Lower leg skin (tissue), 4 donors: Measurements from ENCODE around the gene EID2. TPM values are rescaled to one million over a fixed set of nuclear protein-coding genes. Genes with fewer than 3 reads are reported as not detected.

Source experiments
- DNase-seq, 2 donors: peaks; one replicate each; pipeline ENCODE4 v3.0.0-alpha.2; 2019; ENCODE audit warnings: low spot score in 2 of 2
- H3K4me3 ChIP-seq: fragments of 200-600 bp; sonication (generic); 2 replicates; pipeline ENCODE4 v1.5.1; 2017; ENCODE audit warnings: mild to moderate bottlenecking, low read depth; ENCODE audit not compliant: poor library complexity, severe bottlenecking
- POLR2A ChIP-seq, 2 donors: fragments of 450-650 bp; IDR thresholded peaks; one replicate each; pipeline ENCODE4 v1.6.1; 2016 to 2017; ENCODE audit warnings: antibody characterized with exemption in 2 of 2, mild to moderate bottlenecking in 1 of 2, moderate library complexity in 1 of 2
- WGBS, 2 donors: methylation state at CpG; one replicate each; pipeline ENCODE4 v1.1.5; 2018; 5-methylcytosine and 5-hydroxymethylcytosine counted together
- intact Hi-C: fragments of 100-400 bp; cut with DNase I; formaldehyde crosslinking; loops from one replicate; pipeline ENCODE4 v1.15.0; 2023; ENCODE audit warnings: low total_unique reads
- total RNA-seq, 4 donors: library from RNA; depleted of rRNA; stranded (reverse); fragments of >200 nt; gene quantifications; one replicate each; pipeline ENCODE4 v1.1.0, GENCODE V29; 2016
- TF ChIP-seq, protein P1 (sequence below), 3 donors: fragments of 450-650 bp; IDR thresholded peaks; one replicate each; pipeline ENCODE4 v1.5.1; 2016; ENCODE audit warnings: antibody characterized with exemption in 3 of 3, mild to moderate bottlenecking in 3 of 3, moderate library complexity in 2 of 3

Gene EID2
- total RNA-seq, 4 donors from 2014 or later = 12.4 to 19.0 (median 14.3) TPM

DNA sequence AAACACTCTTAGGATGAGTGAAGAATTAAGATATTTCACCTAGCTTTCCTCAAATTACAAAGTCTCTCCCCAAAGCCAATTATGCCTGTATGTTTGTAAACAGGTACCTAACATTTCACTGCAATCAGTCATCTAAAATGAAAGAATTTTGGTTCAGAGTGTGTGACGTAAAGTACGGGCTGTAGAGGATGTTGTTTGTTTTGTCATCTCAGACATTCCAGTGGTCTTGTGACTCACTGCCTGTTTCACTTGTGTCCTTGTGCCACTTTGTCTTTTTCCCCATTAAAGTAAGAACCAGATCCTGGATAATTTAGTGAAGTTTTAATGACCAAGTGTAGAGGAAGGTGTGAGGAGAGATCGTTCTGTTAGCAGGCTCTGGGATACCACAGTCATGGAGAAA is 28.6 kb upstream of the EID2 start:
- no peak for TF ChIP-seq POLR2A (IDR thresholded peaks at IDR 0.05)
- TF ChIP-seq, protein P1, sequence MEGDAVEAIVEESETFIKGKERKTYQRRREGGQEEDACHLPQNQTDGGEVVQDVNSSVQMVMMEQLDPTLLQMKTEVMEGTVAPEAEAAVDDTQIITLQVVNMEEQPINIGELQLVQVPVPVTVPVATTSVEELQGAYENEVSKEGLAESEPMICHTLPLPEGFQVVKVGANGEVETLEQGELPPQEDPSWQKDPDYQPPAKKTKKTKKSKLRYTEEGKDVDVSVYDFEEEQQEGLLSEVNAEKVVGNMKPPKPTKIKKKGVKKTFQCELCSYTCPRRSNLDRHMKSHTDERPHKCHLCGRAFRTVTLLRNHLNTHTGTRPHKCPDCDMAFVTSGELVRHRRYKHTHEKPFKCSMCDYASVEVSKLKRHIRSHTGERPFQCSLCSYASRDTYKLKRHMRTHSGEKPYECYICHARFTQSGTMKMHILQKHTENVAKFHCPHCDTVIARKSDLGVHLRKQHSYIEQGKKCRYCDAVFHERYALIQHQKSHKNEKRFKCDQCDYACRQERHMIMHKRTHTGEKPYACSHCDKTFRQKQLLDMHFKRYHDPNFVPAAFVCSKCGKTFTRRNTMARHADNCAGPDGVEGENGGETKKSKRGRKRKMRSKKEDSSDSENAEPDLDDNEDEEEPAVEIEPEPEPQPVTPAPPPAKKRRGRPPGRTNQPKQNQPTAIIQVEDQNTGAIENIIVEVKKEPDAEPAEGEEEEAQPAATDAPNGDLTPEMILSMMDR (IDR thresholded peaks at IDR 0.05) = no peak
- no peak for DNase-seq
- H3K4me3 ChIP-seq = no peak overlapping the region
- WGBS, 2 donors = 64% methylated on average over 3 of the region's 3 CpGs
- intact Hi-C loops = no loop called here

DNA sequence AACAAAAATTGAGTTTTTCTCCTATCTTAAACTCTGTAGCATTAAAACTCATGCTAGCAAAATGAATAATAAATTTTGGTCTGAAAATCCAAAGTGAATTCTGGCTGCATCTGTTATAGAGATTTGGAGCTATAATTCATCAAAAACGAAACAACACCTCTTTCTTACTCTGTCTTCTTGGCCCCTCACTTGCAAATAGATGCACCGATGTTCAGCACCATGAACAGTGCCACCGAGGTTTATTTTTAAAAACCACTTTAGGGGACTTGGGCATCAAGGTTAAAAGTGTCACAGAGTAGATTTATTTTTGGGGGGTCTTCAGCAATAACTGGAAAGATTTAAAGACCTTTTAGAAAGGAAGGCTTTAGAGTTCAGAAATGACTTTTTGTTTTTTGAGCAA is 26.1 kb upstream of the EID2 start:
- no peak overlapping the region for H3K4me3 ChIP-seq
- 44 to 47% methylated on average over 3 of the region's 3 CpGs for WGBS, 2 donors
- TF ChIP-seq, protein P1 (IDR thresholded peaks at IDR 0.05) = no peak
- no peak for TF ChIP-seq POLR2A (IDR thresholded peaks at IDR 0.05)
- no peak for DNase-seq
- intact Hi-C loops = no loop called here

GRCh38 chr19:39563408-39563807 is 23.4 kb upstream of the EID2 start:
- TF ChIP-seq, protein P1 (IDR thresholded peaks at IDR 0.05) = no peak
- TF ChIP-seq POLR2A (IDR thresholded peaks at IDR 0.05) = no peak

DNA sequence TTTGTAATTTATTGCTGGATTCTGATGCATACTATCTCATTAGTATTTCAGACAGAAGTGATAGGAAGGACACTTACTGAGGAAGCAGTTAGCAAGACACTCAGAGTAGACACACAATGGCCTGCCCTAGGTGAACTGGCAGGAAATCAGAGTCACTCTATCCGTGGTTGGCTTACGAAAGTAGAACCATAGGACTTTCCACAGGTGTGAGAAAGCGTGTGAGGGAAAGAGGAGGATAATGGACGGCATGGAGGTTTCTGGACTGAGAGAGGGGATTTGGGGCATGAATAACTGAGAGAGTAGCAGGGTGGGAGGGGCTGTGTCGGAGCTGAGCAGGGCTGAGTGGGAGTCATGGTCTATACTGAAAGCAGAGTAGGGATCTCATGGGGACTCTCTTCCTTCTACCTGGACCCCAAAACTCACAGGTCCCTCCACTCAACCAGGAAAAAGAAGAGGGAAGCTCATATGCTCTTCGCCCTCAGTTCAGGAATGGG is 18.7 kb upstream of the EID2 start:
- TF ChIP-seq POLR2A (IDR thresholded peaks at IDR 0.05) = no peak
- TF ChIP-seq, protein P1 (IDR thresholded peaks at IDR 0.05) = no peak
- no peak for DNase-seq
- 73 to 75% methylated on average over 6 of the region's 6 CpGs for WGBS, 2 donors
- no peak overlapping the region for H3K4me3 ChIP-seq
- intact Hi-C loops = no loop called here

More at GRCh38 chr19:39563408-39563807, 23.4 kb upstream of the EID2 start:
- intact Hi-C loops = no loop called here
- DNase-seq = no peak
- 60 to 74% methylated on average over 2 of the region's 2 CpGs for WGBS, 2 donors
- no peak overlapping the region for H3K4me3 ChIP-seq

- TF ChIP-seq, protein P1 (IDR thresholded peaks at IDR 0.05) = no peak
- no peak for TF ChIP-seq POLR2A (IDR thresholded peaks at IDR 0.05)
- DNase-seq = no peak
- H3K4me3 ChIP-seq = no peak overlapping the region
- 60 to 72% methylated on average over 5 of the region's 5 CpGs for WGBS, 2 donors
- intact Hi-C loops = no loop called here
These were observed 18.1 kb upstream of the EID2 start for GRCh38 chr19:39557811-39558623.
